Measurements from ENCODE around the gene OR1K1. TPM values are rescaled to one million over a fixed set of nuclear protein-coding genes. Genes with fewer than 3 reads are reported as not detected.

Gene OR1K1
- total RNA-seq, 1 donor from 2014 or later, result not detected

GRCh38 chr9:122786338-122786737, 13.6 kb upstream of the OR1K1 start:
- TF ChIP-seq POLR2AphosphoS5 (IDR thresholded peaks at IDR 0.05; ENCODE audit: insufficient read depth in 1 of 2, low read depth in 1 of 2), result no peak
- no peak for TF ChIP-seq POLR2A (IDR thresholded peaks at IDR 0.05)
- TF ChIP-seq CTCF (IDR thresholded peaks at IDR 0.05), result no peak
- intact Hi-C loops (cut with DNase I), result loop anchor here (10.0 kb wide), 1 partner anchor 852 kb away; no protein-coding TSS in a partner anchor
- Histone ChIP-seq H3K36me3 (no peaks in the 10 kb centered on the region), H3K27me3 (no peaks in the 10 kb centered on the region), H3K4me1 (no peaks in the 10 kb centered on the region), H3K27ac (no peak overlapping the region), H3K4me3 (no peak overlapping the region), H3K9me3 (no peaks in the 10 kb centered on the region)
- DNase-seq (ENCODE audit: extremely low spot score in 2 of 2), result no peak

- Histone ChIP-seq H3K9me3 (no peaks in the 10 kb centered on the region), H3K4me3 (no peak within 1 kb of the TSS), H3K4me1 (no peaks in the 10 kb centered on the region), H3K36me3 (no peaks in the 10 kb centered on the region), H3K27me3 (no peaks in the 10 kb centered on the region), H3K27ac (no peak within 1 kb of the TSS)
- DNase-seq (ENCODE audit: extremely low spot score in 2 of 2), result no peak
- TF ChIP-seq POLR2A (IDR thresholded peaks at IDR 0.05), result no peak
- no peak for TF ChIP-seq CTCF (IDR thresholded peaks at IDR 0.05)
- TF ChIP-seq POLR2AphosphoS5 (IDR thresholded peaks at IDR 0.05; ENCODE audit: insufficient read depth in 1 of 2, low read depth in 1 of 2), result no peak
- intact Hi-C loops (cut with DNase I), result loop anchor here (10.0 kb wide), 1 partner anchor 854 kb away; no protein-coding TSS in a partner anchor
These were observed 11.1 kb upstream of the OR1K1 start, which contains the start of gene OR5C1 for GRCh38 chr9:122788831-122789230. Gene OR5C1, plus strand, starts transcription at chr9:122788933. Its CDS starts 0 bp downstream, at chr9:122788933.

GRCh38 chr9:122789256-122790046, 10.5 kb upstream of the OR1K1 start:
- no peak for DNase-seq (ENCODE audit: extremely low spot score in 2 of 2)
- Histone ChIP-seq H3K9me3 (no peaks in the 10 kb centered on the region), H3K4me1 (no peaks in the 10 kb centered on the region), H3K27ac (no peak overlapping the region), H3K36me3 (no peaks in the 10 kb centered on the region), H3K4me3 (no peak overlapping the region), H3K27me3 (no peaks in the 10 kb centered on the region)
- intact Hi-C loops (cut with DNase I), result loop anchor here (10.0 kb wide), 1 partner anchor 855 kb away; no protein-coding TSS in a partner anchor
- TF ChIP-seq POLR2A (IDR thresholded peaks at IDR 0.05) (no peak), CTCF (IDR thresholded peaks at IDR 0.05) (no peak), POLR2AphosphoS5 (IDR thresholded peaks at IDR 0.05; ENCODE audit: insufficient read depth in 1 of 2, low read depth in 1 of 2) (no peak)

GRCh38 chr9:122791872-122792669, 7.9 kb upstream of the OR1K1 start:
- H3K9me3 ChIP-seq, result no peaks in the 10 kb centered on the region
- no peaks in the 10 kb centered on the region for H3K36me3 ChIP-seq
- DNase-seq (ENCODE audit: extremely low spot score in 2 of 2), result no peak
- no peak for TF ChIP-seq CTCF (IDR thresholded peaks at IDR 0.05)
- no peak for TF ChIP-seq POLR2A (IDR thresholded peaks at IDR 0.05)
- TF ChIP-seq POLR2AphosphoS5 (IDR thresholded peaks at IDR 0.05; ENCODE audit: insufficient read depth in 1 of 2, low read depth in 1 of 2), result no peak
- H3K4me3 ChIP-seq, result no peak overlapping the region
- intact Hi-C loops (cut with DNase I), result no loop called here
- H3K27ac ChIP-seq, result no peak overlapping the region
- no peaks in the 10 kb centered on the region for H3K4me1 ChIP-seq
- H3K27me3 ChIP-seq, result no peaks in the 10 kb centered on the region

All from vagina (tissue), 2 donors.